AG09319 (cell line): Measurements from ENCODE around the gene SLC35F1.

Experiments
- DNase-seq: peaks from one replicate; pipeline ENCODE4 v3.0.0-alpha.2; 2010; ENCODE audit warnings: low read depth; ENCODE audit errors: extremely low read depth
- CTCF ChIP-seq: IDR thresholded peaks from 2 replicates; pipeline ENCODE4 v1.5.1; 2011; ENCODE audit warnings: low read depth, mild to moderate bottlenecking, inconsistent platforms, low read length, moderate library complexity

SLC35F1 gene

GRCh38 chr6:118249680-118250079, 342.6 kb downstream of the SLC35F1 start:
- no peak for TF ChIP-seq CTCF
- DNase-seq: no peak

GRCh38 chr6:118252474-118252873, 345.4 kb downstream of the SLC35F1 start:
- no peak for DNase-seq
- no peak for TF ChIP-seq CTCF

GRCh38 chr6:118253741-118254140, 346.7 kb downstream of the SLC35F1 start:
- no peak for TF ChIP-seq CTCF
- no peak for DNase-seq

GRCh38 chr6:118260833-118261232, 353.8 kb downstream of the SLC35F1 start:
- no peak for TF ChIP-seq CTCF
- DNase-seq: no peak

GRCh38 chr6:118263921-118264486, 356.9 kb downstream of the SLC35F1 start:
- DNase-seq: no peak
- TF ChIP-seq CTCF: no peak; the same call in 1 of the 2 replicates

- no peak for TF ChIP-seq CTCF
- DNase-seq: no peak
These were observed 362.6 kb downstream of the SLC35F1 start for GRCh38 chr6:118269659-118270058.

- DNase-seq: no peak
- TF ChIP-seq CTCF: no peak
These were observed 370.6 kb downstream of the SLC35F1 start for GRCh38 chr6:118277631-118278030.
